Choroid plexus epithelial cell (primary cell): ENCODE measurements around the gene SDS.
"Not testable (repeated sequence)": the region's sequence is repeated elsewhere in the genome, so short reads cannot be mapped to it uniquely, and the experiment has no call there.

Experiments
- DNase-seq: peaks from one replicate; pipeline ENCODE4 v3.0.0-alpha.2; 2010; ENCODE audit warnings: low read depth
- H3K4me3 ChIP-seq: 2 replicates; pipeline ENCODE4 v1.5.1; 2011; ENCODE audit warnings: low read depth, mild to moderate bottlenecking, control low read depth, low read length, moderate library complexity
- TF ChIP-seq, protein P1 (sequence below): conservative IDR thresholded peaks from 2 replicates; pipeline ENCODE4 v1.5.1; 2011; ENCODE audit warnings: low read depth, mild to moderate bottlenecking, control low read depth, inconsistent platforms, low read length, moderate library complexity

The SDS gene

DNA sequence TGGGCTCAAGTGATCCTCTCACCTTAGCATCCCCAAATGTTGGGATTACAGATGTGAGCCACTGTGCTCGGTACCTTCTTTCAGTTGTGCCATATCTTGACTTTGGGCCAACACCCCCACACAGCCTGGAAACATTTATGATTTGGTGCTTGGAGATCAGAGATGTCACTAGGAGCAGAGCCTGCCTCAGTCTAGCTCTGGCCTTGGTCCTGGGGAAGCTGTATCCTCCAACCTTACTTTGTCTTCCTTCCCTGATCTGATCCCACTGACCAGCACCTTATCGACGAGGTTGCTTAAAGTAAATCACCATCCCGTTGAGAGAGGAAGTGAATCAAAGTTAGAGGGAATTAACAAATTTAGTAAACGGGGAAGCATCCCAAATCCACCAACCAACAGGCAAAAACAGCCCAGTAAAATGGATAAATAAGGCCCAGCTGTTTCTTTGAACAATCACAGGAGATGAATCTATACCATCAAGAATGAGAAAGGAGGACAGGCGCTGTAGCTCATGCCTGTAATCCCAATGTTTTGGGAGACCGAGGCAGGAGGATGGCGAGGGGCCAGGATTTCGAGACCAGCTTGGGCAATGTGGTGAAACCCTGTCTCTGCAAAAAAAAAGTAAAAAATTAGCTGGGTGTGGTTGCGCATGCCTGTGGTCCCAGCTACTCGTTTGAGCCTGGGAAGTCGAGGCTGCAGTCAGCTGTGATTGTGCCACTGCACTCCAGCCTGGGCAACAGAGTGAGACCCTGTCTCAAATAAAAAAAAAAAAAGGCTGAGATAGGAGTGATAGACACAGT lies 41.9 kb downstream of the SDS start:
- TF ChIP-seq, protein P1, sequence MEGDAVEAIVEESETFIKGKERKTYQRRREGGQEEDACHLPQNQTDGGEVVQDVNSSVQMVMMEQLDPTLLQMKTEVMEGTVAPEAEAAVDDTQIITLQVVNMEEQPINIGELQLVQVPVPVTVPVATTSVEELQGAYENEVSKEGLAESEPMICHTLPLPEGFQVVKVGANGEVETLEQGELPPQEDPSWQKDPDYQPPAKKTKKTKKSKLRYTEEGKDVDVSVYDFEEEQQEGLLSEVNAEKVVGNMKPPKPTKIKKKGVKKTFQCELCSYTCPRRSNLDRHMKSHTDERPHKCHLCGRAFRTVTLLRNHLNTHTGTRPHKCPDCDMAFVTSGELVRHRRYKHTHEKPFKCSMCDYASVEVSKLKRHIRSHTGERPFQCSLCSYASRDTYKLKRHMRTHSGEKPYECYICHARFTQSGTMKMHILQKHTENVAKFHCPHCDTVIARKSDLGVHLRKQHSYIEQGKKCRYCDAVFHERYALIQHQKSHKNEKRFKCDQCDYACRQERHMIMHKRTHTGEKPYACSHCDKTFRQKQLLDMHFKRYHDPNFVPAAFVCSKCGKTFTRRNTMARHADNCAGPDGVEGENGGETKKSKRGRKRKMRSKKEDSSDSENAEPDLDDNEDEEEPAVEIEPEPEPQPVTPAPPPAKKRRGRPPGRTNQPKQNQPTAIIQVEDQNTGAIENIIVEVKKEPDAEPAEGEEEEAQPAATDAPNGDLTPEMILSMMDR, result no peak
- no peak overlapping the region for H3K4me3 ChIP-seq
- no peak for DNase-seq

DNA sequence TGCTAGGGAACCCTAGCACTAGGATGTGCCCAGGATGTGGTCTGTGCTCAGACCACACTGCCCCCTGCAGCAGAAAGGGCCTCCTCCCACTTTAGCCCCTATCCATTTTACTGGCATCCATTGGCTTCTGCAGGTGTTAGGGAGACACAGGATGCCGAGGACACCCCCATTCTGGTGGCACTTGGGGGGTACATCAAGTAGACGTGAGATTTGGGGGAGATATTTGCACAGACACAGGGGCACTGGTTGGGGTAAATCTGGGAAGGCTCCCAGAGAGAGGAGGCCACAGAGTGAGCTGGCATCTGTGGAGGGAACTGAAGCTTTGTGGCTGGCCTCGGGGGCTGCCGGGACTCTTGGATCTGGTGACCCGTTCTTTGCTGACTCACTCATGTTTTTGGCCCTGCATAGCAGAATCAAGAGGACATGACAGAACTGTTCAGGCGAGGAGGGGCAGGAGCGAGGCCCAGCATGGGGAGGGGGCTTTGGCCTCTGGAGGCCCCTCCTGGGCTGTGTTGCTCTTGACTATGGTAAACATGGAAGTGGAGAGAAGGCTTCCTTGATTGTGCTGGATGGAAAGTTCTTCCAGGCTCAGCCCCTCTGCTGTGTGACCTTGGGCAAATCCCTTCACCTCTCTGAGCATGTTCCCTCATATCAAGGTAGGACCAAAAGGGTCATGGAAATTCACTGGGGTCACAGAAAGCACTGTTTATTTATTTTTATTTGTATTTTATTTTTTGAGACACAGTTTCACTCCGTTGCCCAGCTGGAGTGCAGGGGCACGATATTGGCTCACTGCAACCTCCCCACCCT lies 43.5 kb downstream of the SDS start:
- peak overlapping the region; percentile 91 for H3K4me3 ChIP-seq
- DNase-seq, result no peak
- TF ChIP-seq, protein P1, result peak; percentile 28

GRCh38 chr12:113359133-113359938 lies 44.4 kb downstream of the SDS start:
- TF ChIP-seq, protein P1, result no peak
- DNase-seq, result no peak
- H3K4me3 ChIP-seq, result peak overlapping the region; percentile 91

GRCh38 chr12:113358381-113359132 lies 45.1 kb downstream of the SDS start, which contains the start of gene PLBD2:
PLBD2 (plus strand) TSS chr12:113358587; CDS start chr12:113358601, 14 bp downstream.
- H3K4me3 ChIP-seq, result peak within 1 kb of the TSS; percentile 91
- TF ChIP-seq, protein P1, result no peak
- peak; percentile 94 for DNase-seq

- not testable (repeated sequence) for H3K4me3 ChIP-seq, DNase-seq
These were observed 49.5 kb downstream of the SDS start for GRCh38 chr12:113354192-113354591.

- DNase-seq, result no peak
- no peak overlapping the region for H3K4me3 ChIP-seq
- TF ChIP-seq, protein P1, result no peak
These were observed 52.6 kb downstream of the SDS start for GRCh38 chr12:113351089-113351488.
